NCI-H2081 treated with DMSO at 0.1 percent for 48 hours (cell line): ENCODE measurements around the gene PSMA5.

Experiments used
- DNase-seq: peaks from one replicate; lab custom pipeline; 2025; lab: John Stamatoyannopoulos, UW

The PSMA5 gene

GRCh38 chr1:109367626-109368025, 58.6 kb downstream of the PSMA5 start:
- DNase-seq, result no peak

- DNase-seq, result no peak
Observed at GRCh38 chr1:109365642-109366204, 60.5 kb downstream of the PSMA5 start.

- no peak for DNase-seq
Observed at GRCh38 chr1:109361649-109362048, 64.6 kb downstream of the PSMA5 start.

- no peak for DNase-seq
Observed at GRCh38 chr1:109361069-109361468, 65.2 kb downstream of the PSMA5 start.

GRCh38 chr1:109357616-109358015, 68.6 kb downstream of the PSMA5 start:
- no peak for DNase-seq

- no peak for DNase-seq
Observed at GRCh38 chr1:109356915-109357314, 69.3 kb downstream of the PSMA5 start.

GRCh38 chr1:109356505-109356904, 69.7 kb downstream of the PSMA5 start:
- no peak for DNase-seq

- no peak for DNase-seq
Observed at GRCh38 chr1:109354929-109355328, 71.3 kb downstream of the PSMA5 start.

GRCh38 chr1:109351457-109351856, 74.8 kb downstream of the PSMA5 start:
- no peak for DNase-seq

GRCh38 chr1:109350655-109351054, 75.6 kb downstream of the PSMA5 start:
- no peak for DNase-seq

- DNase-seq, result no peak
Observed at GRCh38 chr1:109350182-109350581, 76.1 kb downstream of the PSMA5 start.
